ENCODE results near the gene SMPDL3B.

The SMPDL3B gene

DNA sequence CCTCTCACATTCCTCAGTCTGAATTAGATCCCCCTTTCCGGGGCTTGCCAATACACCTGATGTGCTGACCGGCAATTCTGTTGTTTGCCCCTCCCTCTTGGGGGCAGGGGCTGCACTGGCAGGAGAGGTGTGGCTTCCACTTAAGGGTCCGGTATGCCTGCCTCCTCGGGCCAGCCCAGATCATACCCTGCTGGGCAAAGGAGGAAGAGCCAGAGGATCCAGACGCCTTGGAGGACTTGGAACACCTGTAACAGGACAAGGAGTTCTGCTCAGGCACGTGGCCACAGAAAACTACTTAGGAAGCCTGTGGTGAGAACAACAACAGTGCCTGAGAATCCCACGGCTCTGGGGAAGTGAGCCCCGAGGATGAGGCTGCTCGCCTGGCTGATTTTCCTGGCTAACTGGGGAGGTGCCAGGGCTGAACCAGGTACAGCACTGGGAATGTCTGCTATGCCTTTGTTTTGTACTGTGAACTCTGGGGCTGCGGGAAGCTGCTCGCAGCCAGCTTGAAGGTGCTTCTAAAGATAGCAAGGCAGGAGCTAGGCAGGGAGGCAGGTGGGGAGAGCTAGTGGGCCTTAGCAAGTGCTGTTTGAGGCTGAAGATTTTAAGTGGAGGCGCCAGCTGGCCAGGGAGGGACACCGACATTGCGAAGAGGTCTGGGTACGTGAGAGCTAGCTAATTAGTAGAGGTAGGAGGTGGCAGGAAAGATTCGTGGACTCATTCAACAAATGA is at the start of gene SMPDL3B:
Gene SMPDL3B, plus strand, starts transcription at position 183 of the 732 bp plus-strand sequence. Its CDS starts 184 bp downstream, at position 367.
- no peak for DNase-seq (ENCODE audit: low read depth)

DNA sequence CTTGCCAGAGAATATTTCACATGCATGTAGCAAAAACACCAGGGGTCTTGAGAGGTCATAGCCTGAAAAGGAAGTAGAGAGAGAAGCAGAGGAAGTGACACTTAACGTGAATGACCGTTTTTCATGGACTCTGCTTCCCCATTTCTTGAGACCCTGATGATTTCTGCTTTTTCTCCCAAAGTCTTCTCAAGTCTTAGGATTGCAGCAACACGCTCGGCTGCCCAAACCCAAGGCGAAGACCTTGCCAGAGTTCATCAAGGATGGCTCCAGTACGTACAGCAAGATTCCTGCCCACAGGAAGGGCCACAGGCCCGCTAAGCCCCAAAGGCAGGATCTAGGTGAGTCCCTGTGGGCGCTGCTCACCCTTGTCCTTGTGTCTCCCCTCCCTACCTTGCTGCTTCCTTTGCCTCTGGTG is 49.7 kb upstream of the SMPDL3B start:
- DNase-seq (ENCODE audit: low read depth), result no peak

- no peak for DNase-seq (ENCODE audit: low read depth)
Observed at GRCh38 chr1:27885621-27886352, 49.0 kb upstream of the SMPDL3B start.

GRCh38 chr1:27886353-27886679 is 48.5 kb upstream of the SMPDL3B start:
- no peak for DNase-seq (ENCODE audit: low read depth)

DNA sequence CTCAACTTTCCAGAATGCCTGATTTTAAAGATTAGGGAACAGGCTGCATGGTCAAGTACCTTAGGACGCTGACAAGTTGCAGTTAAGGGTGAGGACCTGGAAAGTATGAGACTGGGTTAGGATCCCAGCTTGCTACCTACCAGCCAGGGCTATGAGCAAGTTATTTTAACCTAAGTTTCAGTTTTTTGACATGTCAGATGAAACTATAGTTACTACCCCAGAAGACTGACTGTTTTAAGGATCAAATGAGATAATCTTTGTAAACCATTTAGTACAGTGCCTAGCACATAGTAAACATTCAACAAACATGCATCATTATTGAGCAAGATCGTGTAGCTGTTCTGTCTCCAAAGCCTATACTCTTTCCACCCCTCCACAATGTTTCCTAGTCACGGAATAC is 48.1 kb upstream of the SMPDL3B start:
- DNase-seq (ENCODE audit: low read depth), result no peak

GRCh38 chr1:27887215-27888021 is 47.4 kb upstream of the SMPDL3B start:
- no peak for DNase-seq (ENCODE audit: low read depth)

DNA sequence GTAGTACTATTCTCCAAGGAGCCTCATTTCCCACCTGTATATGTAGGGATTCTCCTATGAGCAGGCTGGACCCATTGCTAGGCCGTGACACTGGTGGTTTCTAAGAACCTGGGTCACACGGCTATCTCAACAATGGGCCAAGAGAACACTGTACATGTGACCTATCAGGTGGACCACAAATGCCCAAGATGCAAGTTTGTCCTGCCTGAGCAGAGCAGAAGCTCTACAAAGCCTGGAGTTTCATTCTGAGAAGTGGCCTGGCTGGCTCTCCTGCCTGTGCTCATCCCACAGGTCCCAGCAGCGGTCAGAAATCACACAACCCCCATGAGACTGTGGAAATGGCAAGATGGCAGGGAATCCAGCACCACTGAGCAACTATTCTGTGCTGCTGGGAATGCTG is 45.3 kb upstream of the SMPDL3B start:
- no peak for DNase-seq (ENCODE audit: low read depth)

- DNase-seq (ENCODE audit: low read depth), result no peak
Observed at GRCh38 chr1:27891196-27891889, 43.5 kb upstream of the SMPDL3B start.

- no peak for DNase-seq (ENCODE audit: low read depth)
Observed at GRCh38 chr1:27894521-27894920, 40.3 kb upstream of the SMPDL3B start.

- DNase-seq (ENCODE audit: low read depth), result no peak
Observed at GRCh38 chr1:27906759-27907158, 28.0 kb upstream of the SMPDL3B start.

GRCh38 chr1:27912429-27912828 is 22.4 kb upstream of the SMPDL3B start:
- no peak for DNase-seq (ENCODE audit: low read depth)

- DNase-seq (ENCODE audit: low read depth), result no peak
Observed at GRCh38 chr1:27915082-27915575, 19.7 kb upstream of the SMPDL3B start.

DNA sequence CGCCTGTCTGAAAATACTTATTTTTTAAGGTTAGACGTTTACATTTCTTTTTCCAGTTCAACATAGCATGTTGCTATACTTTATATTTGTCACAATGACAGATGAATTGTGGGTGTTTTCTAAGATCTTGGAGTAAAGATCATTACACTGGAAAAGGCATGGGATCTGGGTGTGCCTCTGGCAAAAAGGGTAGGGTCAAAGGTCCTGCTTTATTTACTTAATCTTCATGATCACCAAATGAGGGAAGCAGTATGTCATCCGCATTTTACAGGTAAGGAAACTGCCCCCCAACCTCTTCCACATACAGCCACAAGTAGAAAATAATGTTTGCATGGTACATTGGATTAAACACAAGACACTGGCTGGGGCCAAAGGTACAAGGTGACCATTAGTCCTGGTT is 12.5 kb upstream of the SMPDL3B start:
- no peak for DNase-seq (ENCODE audit: low read depth)

GRCh38 chr1:27928216-27928954 is 6.4 kb upstream of the SMPDL3B start:
- no peak for DNase-seq (ENCODE audit: low read depth)

GRCh38 chr1:27931184-27931583 is 3.6 kb upstream of the SMPDL3B start:
- no peak for DNase-seq (ENCODE audit: low read depth)

DNA sequence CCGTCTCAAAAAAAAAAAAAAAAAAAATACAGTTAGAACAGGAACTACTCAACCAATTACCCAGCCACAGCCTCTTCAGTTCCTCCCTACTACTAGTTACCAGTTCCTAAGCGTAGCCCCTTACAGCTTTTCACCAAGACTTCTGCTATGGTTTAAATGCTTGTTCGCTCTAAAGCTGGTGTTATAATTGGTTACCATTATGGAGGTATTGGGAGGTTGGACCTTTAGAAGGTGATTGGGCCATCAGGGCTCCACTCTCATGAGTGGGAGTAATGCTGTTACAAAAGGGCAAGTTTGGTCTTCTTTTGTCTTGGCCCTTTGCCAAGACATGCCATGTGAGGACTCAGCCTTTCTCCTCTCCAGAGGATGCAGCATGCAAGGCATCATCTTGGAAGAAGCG is 3.0 kb upstream of the SMPDL3B start:
- DNase-seq (ENCODE audit: low read depth), result no peak

GRCh38 chr1:27935721-27936120 is 921 bp downstream of the SMPDL3B start:
- no peak for DNase-seq (ENCODE audit: low read depth)

DNA sequence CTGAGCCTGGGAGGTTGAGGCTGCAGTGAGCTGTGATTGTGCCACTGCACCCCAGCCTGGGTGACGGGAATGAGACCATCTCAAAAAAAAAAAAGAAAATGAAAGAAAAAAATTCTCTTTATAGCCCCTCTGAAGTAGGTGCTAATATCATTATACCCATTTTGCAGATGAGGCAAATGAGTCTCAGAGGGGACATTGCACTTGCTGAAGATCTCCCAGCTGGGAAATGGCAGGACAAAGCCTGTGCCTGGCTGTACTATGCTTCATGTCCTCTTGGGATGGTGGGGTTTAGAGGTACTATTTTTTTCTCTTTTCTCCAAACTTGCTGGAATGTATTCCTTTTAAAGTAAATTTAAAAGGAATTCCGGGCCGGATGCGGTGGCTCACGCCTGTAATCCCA is 1.6 kb downstream of the SMPDL3B start:
- DNase-seq (ENCODE audit: low read depth), result no peak

- DNase-seq (ENCODE audit: low read depth), result no peak
Observed at GRCh38 chr1:27937524-27937836, 2.7 kb downstream of the SMPDL3B start.

- DNase-seq (ENCODE audit: low read depth), result no peak
Observed at GRCh38 chr1:27938488-27938887, 3.7 kb downstream of the SMPDL3B start.

DNA sequence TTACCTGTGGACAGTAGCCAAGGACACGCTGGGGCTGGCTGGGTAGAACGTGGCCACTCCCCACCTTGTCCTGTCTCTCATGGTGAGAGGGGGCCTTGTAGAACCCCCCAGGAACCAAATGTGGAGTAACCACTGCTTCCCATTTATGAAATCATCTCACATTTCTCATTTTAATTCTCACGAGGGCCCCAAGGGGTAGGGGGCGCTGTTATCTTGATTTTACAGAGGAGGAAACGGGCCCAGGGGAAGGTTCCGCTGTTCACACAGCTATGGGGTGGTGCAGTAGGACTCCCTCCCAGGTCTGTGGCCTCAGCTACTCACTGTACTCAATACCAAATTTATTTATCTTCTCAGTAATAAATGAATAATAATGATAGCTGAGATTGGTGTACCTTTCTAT is 5.5 kb downstream of the SMPDL3B start:
- DNase-seq (ENCODE audit: low read depth), result no peak
